Medulla oblongata (tissue), 1 donor: ENCODE data around the gene KRT81.
"Not testable (repeated sequence)": the region's sequence is repeated elsewhere in the genome, so short reads cannot be mapped to it uniquely, and the experiment has no call there.

Experiments used
- DNase-seq: peaks from one replicate; pipeline ENCODE4 v3.0.0-alpha.2; 2015; ENCODE audit errors: extremely low spot score

Gene KRT81

GRCh38 chr12:52296572-52297215, 5.4 kb upstream of the KRT81 start:
- no peak for DNase-seq

- no peak for DNase-seq
Observed at GRCh38 chr12:52295663-52296062, 4.3 kb upstream of the KRT81 start.

GRCh38 chr12:52294803-52295202, 3.5 kb upstream of the KRT81 start:
- no peak for DNase-seq

GRCh38 chr12:52293926-52294325, 2.6 kb upstream of the KRT81 start:
- no peak for DNase-seq

GRCh38 chr12:52290483-52291134, 725 bp downstream of the KRT81 start:
- not testable (repeated sequence) for DNase-seq

- DNase-seq, result not testable (repeated sequence)
Observed at GRCh38 chr12:52287816-52288805, 3.2 kb downstream of the KRT81 start.

- not testable (repeated sequence) for DNase-seq
Observed at GRCh38 chr12:52286857-52287785, 4.2 kb downstream of the KRT81 start.

- no peak for DNase-seq
Observed at GRCh38 chr12:52285851-52286530, 5.3 kb downstream of the KRT81 start.

- DNase-seq, result no peak
Observed at GRCh38 chr12:52285172-52285745, 6.1 kb downstream of the KRT81 start.

GRCh38 chr12:52284562-52285171, 6.7 kb downstream of the KRT81 start:
- no peak for DNase-seq

GRCh38 chr12:52280796-52281560, 10.4 kb downstream of the KRT81 start:
- DNase-seq, result no peak

- DNase-seq, result no peak
Observed at GRCh38 chr12:52280319-52280795, 11.0 kb downstream of the KRT81 start.

GRCh38 chr12:52279422-52280318, 11.7 kb downstream of the KRT81 start:
- DNase-seq, result no peak

- peak; percentile 79 for DNase-seq
Observed at GRCh38 chr12:52278575-52279421, 12.5 kb downstream of the KRT81 start.

- no peak for DNase-seq
Observed at GRCh38 chr12:52277486-52278245, 13.7 kb downstream of the KRT81 start.

GRCh38 chr12:52275686-52276085, 15.6 kb downstream of the KRT81 start:
- DNase-seq, result no peak
